Panc1 (cell line): ENCODE data around the gene ENHO. TPM values are rescaled to one million over a fixed set of nuclear protein-coding genes. Genes with fewer than 3 reads are reported as not detected.

ENCODE experiments used
- ATAC-seq: fragments of 200-7000 bp; cut with Tn5 transposase; 2 replicates; pipeline ENCODE4 v1.9.1; 2020; ENCODE audit warnings: mild to moderate bottlenecking, moderate library complexity
- BruUV-seq: library from RNA; stranded (reverse); fragments of 400-500 nt; replicated peaks from 2 replicates; lab custom pipeline; 2021; lab: Mats Ljungman, UMichigan
- CTCF ChIA-PET: fragments of 300-600 bp; sonication (Branson Sonifier 250); formaldehyde crosslinking; loops from one replicate; lab custom pipeline; 2022; ENCODE audit warnings: antibody characterized with exemption; lab: Charles Lee
- POLR2A ChIA-PET: fragments of 300-600 bp; sonication (Branson Sonifier 250); formaldehyde crosslinking; loops from one replicate; lab custom pipeline; 2022; ENCODE audit warnings: antibody characterized with exemption; lab: Charles Lee
- DNase-seq: peaks from one replicate; pipeline ENCODE4 v3.0.0-alpha.2; 2010; ENCODE audit warnings: low read depth, low spot score
- H3K27ac ChIP-seq: 2 replicates; pipeline ENCODE4 v1.5.1; 2011; ENCODE audit warnings: mild to moderate bottlenecking, low read length, inconsistent platforms
- H3K27me3 ChIP-seq: fragments of 200-500 bp; sonication (Bioruptor generic); 2 replicates; pipeline ENCODE4 v1.6.0; 2014; ENCODE audit warnings: low read length, inconsistent platforms; ENCODE audit not compliant: control insufficient read depth, insufficient read depth
- H3K36me3 ChIP-seq: fragments of 200-500 bp; sonication (Bioruptor generic); 2 replicates; pipeline ENCODE4 v1.5.1; 2014; ENCODE audit warnings: inconsistent platforms, mild to moderate bottlenecking, low read length, moderate library complexity; ENCODE audit not compliant: control insufficient read depth, insufficient read depth
- H3K4me1 ChIP-seq: 2 replicates; pipeline ENCODE4 v1.5.1; 2011; ENCODE audit warnings: inconsistent platforms, mild to moderate bottlenecking, low read length, moderate library complexity; ENCODE audit not compliant: control insufficient read depth, insufficient read depth
- H3K4me3 ChIP-seq, 2 experiments: 2 replicates each; pipeline ENCODE4 v1.5.1; 2011 to 2012; ENCODE audit warnings: low read depth in 2 of 2, low read length in 2 of 2, mild to moderate bottlenecking in 2 of 2, inconsistent platforms in 1 of 2, moderate library complexity in 1 of 2
- H3K9me3 ChIP-seq: fragments of 200-500 bp; sonication (Bioruptor generic); 2 replicates; pipeline ENCODE4 v1.5.1; 2014; ENCODE audit warnings: low read depth, mild to moderate bottlenecking, inconsistent platforms, low read length, moderate library complexity; ENCODE audit not compliant: control insufficient read depth, insufficient read depth
- CTCF ChIP-seq: fragments of 450-650 bp; IDR thresholded peaks from 2 replicates; pipeline ENCODE4 v1.5.1; 2017; ENCODE audit warnings: mild to moderate bottlenecking
- POLR2AphosphoS5 ChIP-seq: IDR thresholded peaks from 2 replicates; pipeline ENCODE4 v1.6.1; 2012; ENCODE audit warnings: mild to moderate bottlenecking, low read depth, low read length, moderate library complexity
- REST ChIP-seq, 2 experiments: IDR thresholded peaks; 2 replicates each; pipeline ENCODE4 v1.6.1; 2011 to 2012; ENCODE audit warnings: low read depth in 2 of 2, control low read depth in 1 of 2, low read length in 1 of 2, mild to moderate bottlenecking in 1 of 2, moderate library complexity in 1 of 2; ENCODE audit not compliant: insufficient read depth in 1 of 2
- SIN3A ChIP-seq: IDR thresholded peaks from 2 replicates; pipeline ENCODE4 v1.6.1; 2012; ENCODE audit warnings: low read depth, mild to moderate bottlenecking, low read length, moderate library complexity, borderline replicate concordance; ENCODE audit not compliant: insufficient read depth
- TCF7L2 ChIP-seq: IDR thresholded peaks from 2 replicates; pipeline ENCODE4 v1.6.1; 2011; ENCODE audit warnings: mild to moderate bottlenecking, low read depth, low read length, inconsistent platforms
- in situ Hi-C: cut with HindIII; loops from 2 replicates; pipeline ENCODE4 v1.10.0; 2016; ENCODE audit warnings: low sequenced_read_pairs, low pct_unique_long_range_greater_than_20kb
- intact Hi-C: fragments of 100-400 bp; cut with micrococcal nuclease; formaldehyde crosslinking; loops from one replicate; pipeline ENCODE4 v1.10.0; 2022; ENCODE audit not compliant: unreplicated experiment
- total RNA-seq: library from RNA; stranded (reverse); gene quantifications from one replicate; pipeline ENCODE4 v1.2.1, GENCODE V29; 2021; ENCODE audit not compliant: unreplicated experiment

ENHO gene
- total RNA-seq, 1 experiment from 2014 or later: 7.2 TPM

GRCh38 chr9:34556949-34557348, 34.2 kb upstream of the ENHO start:
- BruUV-seq: no TSS peak
- H3K4me3 ChIP-seq: no peak overlapping the region
- ChIA-PET POLR2A (no interaction called here), CTCF (no interaction called here)
- no peaks in the 10 kb centered on the region for H3K27me3 ChIP-seq
- no peak for TF ChIP-seq POLR2AphosphoS5
- TF ChIP-seq CTCF: no peak
- TF ChIP-seq REST (IDR thresholded peaks at IDR 0.05; ENCODE audit: insufficient read depth in 1 of 2, low read depth in 2 of 2, low read length in 1 of 2): no peak
- TF ChIP-seq TCF7L2: no peak
- intact Hi-C loops (no loop called here), in situ Hi-C loops (no loop called here)
- no peak overlapping the region for H3K27ac ChIP-seq
- DNase-seq (no peak), ATAC-seq (no peak)
- H3K4me1 ChIP-seq: peaks cover 5% of the 10 kb centered on the region; the same call in 1 of the 2 replicates
- no peaks in the 10 kb centered on the region for H3K36me3 ChIP-seq
- no peaks in the 10 kb centered on the region for H3K9me3 ChIP-seq

GRCh38 chr9:34555936-34556525, 33.2 kb upstream of the ENHO start:
- H3K9me3 ChIP-seq: no peaks in the 10 kb centered on the region
- H3K4me1 ChIP-seq: peaks cover 5% of the 10 kb centered on the region; the same call in 1 of the 2 replicates
- no peaks in the 10 kb centered on the region for H3K36me3 ChIP-seq
- H3K4me3 ChIP-seq: no peak overlapping the region
- ChIA-PET POLR2A (no interaction called here), CTCF (interaction anchor here (1.0 kb wide), 1 partner anchor 51 kb away, joined by 3 read pairs; no protein-coding TSS in a partner anchor)
- no peaks in the 10 kb centered on the region for H3K27me3 ChIP-seq
- no peak for TF ChIP-seq SIN3A
- no peak for TF ChIP-seq REST (IDR thresholded peaks at IDR 0.05; ENCODE audit: insufficient read depth in 1 of 2, low read depth in 2 of 2, low read length in 1 of 2)
- no peak for TF ChIP-seq TCF7L2
- TF ChIP-seq CTCF: no peak
- no peak for TF ChIP-seq POLR2AphosphoS5
- ATAC-seq (no peak), DNase-seq (no peak)
- no TSS peak for BruUV-seq
- intact Hi-C loops (no loop called here), in situ Hi-C loops (no loop called here)
- no peak overlapping the region for H3K27ac ChIP-seq
